Ovary (tissue), 9 donors: Measurements from ENCODE around the gene ATP2C1. TPM values are rescaled to one million over a fixed set of nuclear protein-coding genes. Genes with fewer than 3 reads are reported as not detected.

ENCODE experiments used
- DNase-seq, 5 donors: peaks; one replicate each; pipeline ENCODE4 v3.0.0-alpha.2; 2019 to 2020
- H3K27ac ChIP-seq, 2 donors: fragments of 200-600 bp; one replicate each; pipeline versions ENCODE4 v1.5.1 to v1.8.0; 2019 to 2022
- H3K27me3 ChIP-seq: fragments of 200-600 bp; one replicate; pipeline ENCODE4 v1.8.0; 2022
- H3K36me3 ChIP-seq: fragments of 200-600 bp; sonication (generic); one replicate; pipeline ENCODE4 v1.5.1; 2019
- H3K4me1 ChIP-seq: one replicate; pipeline ENCODE4 v1.8.1; 2013; ENCODE audit warnings: mild to moderate bottlenecking, moderate library complexity; ENCODE audit not compliant: insufficient read depth
- H3K4me3 ChIP-seq: fragments of 200-600 bp; sonication (generic); one replicate; pipeline ENCODE4 v1.5.1; 2017
- H3K9me3 ChIP-seq, 2 donors: fragments of 200-600 bp in 1 of 2; sonication (generic) in 1 of 2; one replicate each; pipeline versions ENCODE4 v1.5.1 to v1.8.1; 2013 to 2019; ENCODE audit warnings: mild to moderate bottlenecking in 1 of 2, moderate library complexity in 1 of 2
- CTCF ChIP-seq, 3 donors: fragments of 450-650 bp in 2 of 3; fragments of 200-600 bp in 1 of 3; IDR thresholded peaks; one replicate each; pipeline versions ENCODE4 v1.5.1 to v1.8.0; 2016 to 2022; ENCODE audit warnings: antibody characterized with exemption in 3 of 3, mild to moderate bottlenecking in 1 of 3
- EP300 ChIP-seq: sonication (generic); formaldehyde crosslinking; IDR thresholded peaks from one replicate; pipeline ENCODE4 v1.6.1; 2017; ENCODE audit warnings: antibody characterized with exemption
- POLR2A ChIP-seq: fragments of 450-650 bp; IDR thresholded peaks from one replicate; pipeline ENCODE4 v1.6.1; 2017; ENCODE audit warnings: antibody characterized with exemption, mild to moderate bottlenecking, moderate library complexity
- WGBS, 3 donors: extraction: QIAGEN DNeasy Blood & Tissue Kit in 1 of 3; methylation state at CpG; one replicate each; pipeline versions ENCODE4 v1.1.5 to v1.1.7; 2013 to 2017; 5-methylcytosine and 5-hydroxymethylcytosine counted together
- intact Hi-C, 4 donors: fragments of 100-400 bp; cut with DNase I; formaldehyde crosslinking; loops; one replicate each; pipeline versions ENCODE4 v1.11.0 to v1.15.1; 2022 to 2023
- polyA plus RNA-seq, 2 donors: library from polyadenylated mRNA; stranded (reverse); fragments of 200-250 nt in 1 of 2; fragments of 350-450 nt in 1 of 2; fragmentation: Illumina TruSeq in 1 of 2; extraction: RNeasy Lipid Tissue Mini Kit (QIAGEN cat#74804) in 1 of 2; gene quantifications; one replicate each; pipeline ENCODE4 v1.2.3, GENCODE V29; 2013 to 2014
- total RNA-seq, 7 donors: library from RNA; depleted of rRNA in 2 of 7; stranded (reverse); fragments of >200 nt in 2 of 7; fragmentation: NEBNext Ultra II Directional in 3 of 7; extraction: Animal tissue kit (Norgen Biotek cat#: 25700) in 3 of 7; gene quantifications; one replicate each; pipeline versions ENCODE4 v1.1.0 to v1.2.4, GENCODE V29; 2016 to 2023
- donor health status: DM: no; HTN: no; CAD: no; lungs with moderate emphysema.
- donor health status: DM: no; HTN: no; CAD: no.
- donor health status: Bipolar disorder and iron deficiency.
- donor health status: DM: yes; HTN: yes; CAD: no.
- donor health status: DM: no; HTN: no; CAD: no.
- donor health status: DM: yes; HTN: yes; CAD: no.

Gene ATP2C1
- total and polyA plus RNA-seq, 9 donors = 27.3 to 88.4 (median 53.0) TPM

GRCh38 chr3:130907966-130908365 lies 14.1 kb downstream of the ATP2C1 start:
- H3K36me3 ChIP-seq = no peaks in the 10 kb centered on the region
- intact Hi-C loops = no loop called here
- no peak overlapping the region for H3K4me3 ChIP-seq

GRCh38 chr3:130915567-130916292 lies 21.8 kb downstream of the ATP2C1 start:
- H3K4me3 ChIP-seq = no peak overlapping the region
- WGBS, 3 donors = 90 to 94% (median 93%) methylated on average over 7 of the region's 7 CpGs
- H3K9me3 ChIP-seq = no peaks in the 10 kb centered on the region
- H3K27ac ChIP-seq = no peak overlapping the region
- no peak for DNase-seq
- H3K36me3 ChIP-seq = no peaks in the 10 kb centered on the region
- intact Hi-C loops = no loop called here
- TF ChIP-seq EP300 (no peak), CTCF (IDR thresholded peaks at IDR 0.05) (no peak), POLR2A (no peak)
- no peaks in the 10 kb centered on the region for H3K4me1 ChIP-seq
- no peaks in the 10 kb centered on the region for H3K27me3 ChIP-seq

More at GRCh38 chr3:130907966-130908365, 14.1 kb downstream of the ATP2C1 start:
- no peaks in the 10 kb centered on the region for H3K4me1 ChIP-seq
- no peak overlapping the region for H3K27ac ChIP-seq
- H3K27me3 ChIP-seq = no peaks in the 10 kb centered on the region
- TF ChIP-seq POLR2A (no peak), CTCF (IDR thresholded peaks at IDR 0.05) (no peak), EP300 (no peak)
- DNase-seq = no peak
- H3K9me3 ChIP-seq = no peaks in the 10 kb centered on the region

- intact Hi-C loops = no loop called here
- no peaks in the 10 kb centered on the region for H3K9me3 ChIP-seq
- TF ChIP-seq EP300 = no peak
- TF ChIP-seq CTCF (IDR thresholded peaks at IDR 0.05) = no peak
- no peak for TF ChIP-seq POLR2A
- no peaks in the 10 kb centered on the region for H3K36me3 ChIP-seq
- H3K4me1 ChIP-seq = no peaks in the 10 kb centered on the region
- no peak for DNase-seq
- H3K4me3 ChIP-seq = no peak overlapping the region
- H3K27ac ChIP-seq = no peak overlapping the region
- 90 to 97% (median 91%) methylated on average over 4 of the region's 4 CpGs for WGBS, 3 donors
- no peaks in the 10 kb centered on the region for H3K27me3 ChIP-seq
Observed at GRCh38 chr3:130916507-130917167, 22.8 kb downstream of the ATP2C1 start.

- DNase-seq = no peak
Observed at GRCh38 chr3:130918328-130918727, 24.4 kb downstream of the ATP2C1 start.

More at GRCh38 chr3:130918328-130918727, 24.4 kb downstream of the ATP2C1 start:
- TF ChIP-seq CTCF (IDR thresholded peaks at IDR 0.05) = no peak
- no peak for TF ChIP-seq EP300
- TF ChIP-seq POLR2A = no peak
- Histone ChIP-seq H3K4me1 (no peaks in the 10 kb centered on the region), H3K36me3 (no peaks in the 10 kb centered on the region), H3K9me3 (no peaks in the 10 kb centered on the region), H3K27me3 (no peaks in the 10 kb centered on the region), H3K4me3 (no peak overlapping the region), H3K27ac (no peak overlapping the region)
- intact Hi-C loops = no loop called here
- WGBS, 3 donors = 84 to 90% (median 87%) methylated on average over 7 of the region's 7 CpGs
